Measurements from ENCODE around the gene MYEF2.

Gene MYEF2

GRCh38 chr15:48090115-48090514, 88.0 kb downstream of the MYEF2 start:
- H3K27ac Mint-ChIP-seq, result no peak overlapping the region
- H3K36me3 Mint-ChIP-seq (ENCODE audit: low read depth), result no peaks in the 10 kb centered on the region
- no peaks in the 10 kb centered on the region for H3K9me3 Mint-ChIP-seq

GRCh38 chr15:48089702-48090101, 88.4 kb downstream of the MYEF2 start:
- no peaks in the 10 kb centered on the region for H3K4me1 Mint-ChIP-seq (ENCODE audit: low read depth)
- no peak overlapping the region for H3K27ac Mint-ChIP-seq
- H3K9me3 Mint-ChIP-seq, result no peaks in the 10 kb centered on the region
- intact Hi-C loops (cut with micrococcal nuclease), result no loop called here
- H3K4me3 Mint-ChIP-seq, result no peak overlapping the region
- H3K36me3 Mint-ChIP-seq (ENCODE audit: low read depth), result no peaks in the 10 kb centered on the region
- H3K27me3 Mint-ChIP-seq, result peaks cover 3% of the 10 kb centered on the region

More at GRCh38 chr15:48090115-48090514, 88.0 kb downstream of the MYEF2 start:
- peaks cover 3% of the 10 kb centered on the region for H3K27me3 Mint-ChIP-seq
- no peaks in the 10 kb centered on the region for H3K4me1 Mint-ChIP-seq (ENCODE audit: low read depth)
- intact Hi-C loops (cut with micrococcal nuclease), result no loop called here
- H3K4me3 Mint-ChIP-seq, result no peak overlapping the region

GRCh38 chr15:48087844-48088243, 90.3 kb downstream of the MYEF2 start:
- Mint-ChIP-seq H3K27me3 (peaks cover 3% of the 10 kb centered on the region), H3K9me3 (no peaks in the 10 kb centered on the region), H3K36me3 (ENCODE audit: low read depth) (no peaks in the 10 kb centered on the region), H3K27ac (no peak overlapping the region), H3K4me1 (ENCODE audit: low read depth) (no peaks in the 10 kb centered on the region), H3K4me3 (no peak overlapping the region)
- intact Hi-C loops (cut with micrococcal nuclease), result no loop called here

GRCh38 chr15:48086576-48086975, 91.5 kb downstream of the MYEF2 start:
- intact Hi-C loops (cut with micrococcal nuclease), result no loop called here
- Mint-ChIP-seq H3K4me1 (ENCODE audit: low read depth) (no peaks in the 10 kb centered on the region), H3K27me3 (peaks cover 3% of the 10 kb centered on the region), H3K4me3 (no peak overlapping the region), H3K9me3 (no peaks in the 10 kb centered on the region), H3K27ac (no peak overlapping the region), H3K36me3 (ENCODE audit: low read depth) (no peaks in the 10 kb centered on the region)

GRCh38 chr15:48086133-48086532, 92.0 kb downstream of the MYEF2 start:
- no peaks in the 10 kb centered on the region for H3K9me3 Mint-ChIP-seq

GRCh38 chr15:48085591-48085930, 92.5 kb downstream of the MYEF2 start:
- intact Hi-C loops (cut with micrococcal nuclease), result no loop called here
- Mint-ChIP-seq H3K27ac (no peak overlapping the region), H3K4me3 (no peak overlapping the region), H3K27me3 (peaks cover 3% of the 10 kb centered on the region), H3K4me1 (ENCODE audit: low read depth) (no peaks in the 10 kb centered on the region), H3K36me3 (ENCODE audit: low read depth) (no peaks in the 10 kb centered on the region), H3K9me3 (no peaks in the 10 kb centered on the region)

More at GRCh38 chr15:48086133-48086532, 92.0 kb downstream of the MYEF2 start:
- Mint-ChIP-seq H3K27ac (no peak overlapping the region), H3K27me3 (peaks cover 3% of the 10 kb centered on the region), H3K36me3 (ENCODE audit: low read depth) (no peaks in the 10 kb centered on the region), H3K4me1 (ENCODE audit: low read depth) (no peaks in the 10 kb centered on the region), H3K4me3 (no peak overlapping the region)
- intact Hi-C loops (cut with micrococcal nuclease), result no loop called here

GRCh38 chr15:48084759-48085590, 93.1 kb downstream of the MYEF2 start:
- H3K27me3 Mint-ChIP-seq, result peaks cover 3% of the 10 kb centered on the region
- no peaks in the 10 kb centered on the region for H3K9me3 Mint-ChIP-seq
- H3K27ac Mint-ChIP-seq, result no peak overlapping the region
- no peaks in the 10 kb centered on the region for H3K36me3 Mint-ChIP-seq (ENCODE audit: low read depth)
- intact Hi-C loops (cut with micrococcal nuclease), result no loop called here
- no peaks in the 10 kb centered on the region for H3K4me1 Mint-ChIP-seq (ENCODE audit: low read depth)
- no peak overlapping the region for H3K4me3 Mint-ChIP-seq
